Adrenal gland (tissue), 5 donors: ENCODE data around the gene FBLIM1.

Experiments used
- CTCF ChIP-seq, 6 experiments: fragments of 450-650 bp in 4 of 6; fragments of 200-600 bp in 2 of 6; sonication (generic) in 1 of 6; IDR thresholded peaks; 1 replicate in 5 of 6; 2 replicates in 1 of 6; pipeline versions ENCODE4 v1.5.1 to v1.8.0; 2016 to 2021; ENCODE audit warnings: antibody characterized with exemption in 6 of 6, mild to moderate bottlenecking in 2 of 6, moderate library complexity in 1 of 6
- POLR2A ChIP-seq, 2 donors: fragments of 450-650 bp; IDR thresholded peaks; one replicate each; pipeline ENCODE4 v1.6.1; 2017; ENCODE audit warnings: antibody characterized with exemption in 2 of 2, mild to moderate bottlenecking in 2 of 2, moderate library complexity in 1 of 2
- donor health status: DM: no; HTN: no; CAD: no.

GRCh38 chr1:15758343-15758931 is at the start of gene FBLIM1:
- TF ChIP-seq CTCF (IDR thresholded peaks at IDR 0.05) (no peak), POLR2A (IDR thresholded peaks at IDR 0.05) (no peak)
